Measurements from ENCODE around the gene GLI3.

GRCh38 chr7:42091461-42092291 is 145.3 kb downstream of the GLI3 start:
- peak in 1 of 4 experiments; percentile 7 for TF ChIP-seq CTCF (IDR thresholded peaks at IDR 0.05)
- peak; percentile 72 for TF ChIP-seq POLR2AphosphoS5 (IDR thresholded peaks at IDR 0.05)
